NCI-H1092 treated with DMSO at 0.1 percent for 48 hours (cell line): ENCODE measurements around the gene SMIM28.

Experiments used
- DNase-seq: peaks from one replicate; lab custom pipeline; 2025; lab: John Stamatoyannopoulos, UW

Gene SMIM28

DNA sequence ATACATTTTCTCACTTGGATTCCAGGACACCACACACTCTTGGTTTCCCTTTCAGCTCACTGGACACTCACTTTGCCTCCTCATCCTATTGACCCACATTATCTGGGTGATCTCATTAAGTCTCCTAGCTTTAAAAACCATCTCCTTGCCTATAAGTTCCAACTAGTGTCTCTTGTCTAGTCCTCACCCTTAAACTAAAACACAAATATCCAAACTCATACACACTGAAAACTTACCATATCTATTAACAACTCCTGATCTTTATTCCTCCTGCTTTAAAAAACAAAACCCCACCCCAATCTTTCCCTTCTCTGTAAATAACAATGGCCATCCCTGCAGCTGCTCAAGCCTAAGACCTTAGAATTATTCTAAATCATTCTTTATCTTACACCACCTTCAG is 3.5 kb upstream of the SMIM28 start:
- no peak for DNase-seq

DNA sequence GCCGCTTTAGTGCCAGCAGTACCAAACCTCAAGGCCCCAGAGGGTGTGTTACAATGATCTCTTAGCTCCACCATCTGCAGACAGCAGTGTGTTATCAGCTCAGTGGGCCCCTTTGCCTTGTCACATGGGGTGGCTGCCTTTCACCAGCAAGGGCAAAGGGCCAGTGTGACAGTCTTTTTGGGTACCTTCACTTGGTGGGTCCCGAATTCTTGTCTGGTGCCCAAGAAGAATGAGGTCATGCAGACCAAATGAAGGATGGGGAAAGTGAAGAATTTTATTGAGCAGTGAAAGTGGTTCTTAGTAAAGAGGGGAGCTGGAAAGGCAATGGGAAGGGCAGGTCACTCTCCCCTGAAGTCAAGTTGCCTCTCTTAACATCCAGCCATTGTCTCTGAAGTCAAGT is 2.9 kb upstream of the SMIM28 start:
- DNase-seq, result no peak

DNA sequence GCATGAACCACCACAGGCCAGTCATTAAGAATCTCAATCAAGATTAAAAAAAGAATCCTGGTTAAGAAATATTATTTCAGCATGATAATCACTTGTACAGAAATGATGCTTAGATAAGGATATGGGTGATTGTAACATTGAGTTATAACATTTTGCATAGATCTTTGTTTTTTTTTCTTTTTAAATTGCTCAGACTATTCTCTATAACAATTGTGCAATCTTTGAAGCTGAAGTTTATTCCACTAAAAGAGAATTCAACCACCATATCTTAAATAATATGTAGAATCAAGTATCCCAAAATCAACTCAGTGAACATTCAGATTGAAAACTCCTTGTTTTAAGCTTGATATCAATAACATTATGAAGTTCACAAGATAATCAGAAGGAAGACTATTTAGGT is 663 bp upstream of the SMIM28 start:
- no peak for DNase-seq

DNA sequence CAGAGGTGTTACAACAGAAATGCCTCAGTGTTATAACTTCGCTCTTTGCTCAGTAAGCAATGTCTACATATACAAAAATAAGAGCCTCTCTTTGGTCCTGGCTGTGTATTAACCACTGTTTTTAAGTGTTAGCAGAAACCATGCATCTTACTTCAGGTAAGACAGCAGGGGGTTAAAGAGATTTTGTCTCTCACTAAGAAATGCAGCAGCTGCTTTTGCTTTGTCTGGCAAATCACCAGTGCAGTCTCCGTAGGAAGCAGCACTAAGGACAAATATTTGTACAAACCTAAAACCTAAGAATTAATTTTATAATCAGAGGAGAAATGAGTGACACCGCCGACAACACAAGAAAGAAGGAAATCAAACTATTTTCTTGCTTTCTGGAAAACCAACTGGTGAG is 758 bp downstream of the SMIM28 start:
- peak; percentile 5 for DNase-seq

DNA sequence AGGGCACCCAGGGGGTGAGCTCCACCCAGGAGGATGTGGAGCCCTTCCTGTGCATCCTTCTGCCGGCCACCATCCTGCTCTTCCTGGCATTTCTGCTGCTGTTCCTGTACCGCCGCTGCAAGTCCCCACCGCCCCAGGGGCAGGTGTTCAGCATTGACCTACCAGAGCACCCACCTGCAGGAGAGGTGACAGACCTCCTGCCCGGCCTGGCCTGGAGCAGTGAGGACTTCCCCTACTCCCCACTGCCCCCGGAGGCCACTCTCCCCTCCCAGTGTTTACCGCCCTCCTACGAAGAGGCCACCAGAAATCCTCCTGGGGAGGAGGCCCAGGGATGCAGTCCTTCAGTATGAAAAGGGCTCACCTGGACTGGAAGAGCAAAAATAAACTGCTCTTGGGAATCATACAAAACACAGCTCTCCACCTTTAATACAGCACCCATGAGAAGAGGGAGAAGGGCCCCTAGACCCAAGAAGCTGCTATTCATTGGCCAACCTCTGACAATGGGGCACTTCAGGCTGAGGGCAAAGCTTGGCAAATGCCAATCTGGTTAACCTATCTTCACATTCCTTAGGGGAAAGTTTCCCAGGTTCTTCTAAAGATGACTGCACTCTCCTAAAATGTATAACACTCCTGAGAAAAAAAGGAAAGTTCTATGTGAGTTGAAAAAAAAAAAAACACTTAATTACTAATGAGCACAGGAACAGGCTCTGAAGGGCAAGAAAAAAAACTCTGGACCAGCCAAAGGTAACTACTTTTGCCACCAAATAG is 5.0 kb downstream of the SMIM28 start:
- no peak for DNase-seq

DNA sequence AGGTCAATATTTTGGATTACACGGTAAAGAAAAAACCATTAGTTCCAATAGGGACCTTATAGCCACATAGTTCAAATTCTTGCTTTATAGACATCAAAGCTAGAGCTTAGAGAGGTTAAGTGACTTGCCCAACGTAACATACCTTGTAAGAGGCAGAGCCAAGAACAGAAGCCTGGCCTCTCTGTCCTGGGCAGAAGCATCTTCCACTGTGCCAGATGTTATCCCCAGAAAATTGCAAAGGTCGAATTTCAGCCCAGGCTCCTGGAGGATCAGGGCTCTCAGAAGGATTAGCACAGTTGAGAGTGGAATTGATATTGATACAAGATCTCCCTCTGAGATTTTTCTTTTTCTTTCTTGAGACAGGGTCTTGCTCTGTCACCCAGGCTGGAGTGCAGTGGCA is 6.1 kb downstream of the SMIM28 start:
- no peak for DNase-seq

DNA sequence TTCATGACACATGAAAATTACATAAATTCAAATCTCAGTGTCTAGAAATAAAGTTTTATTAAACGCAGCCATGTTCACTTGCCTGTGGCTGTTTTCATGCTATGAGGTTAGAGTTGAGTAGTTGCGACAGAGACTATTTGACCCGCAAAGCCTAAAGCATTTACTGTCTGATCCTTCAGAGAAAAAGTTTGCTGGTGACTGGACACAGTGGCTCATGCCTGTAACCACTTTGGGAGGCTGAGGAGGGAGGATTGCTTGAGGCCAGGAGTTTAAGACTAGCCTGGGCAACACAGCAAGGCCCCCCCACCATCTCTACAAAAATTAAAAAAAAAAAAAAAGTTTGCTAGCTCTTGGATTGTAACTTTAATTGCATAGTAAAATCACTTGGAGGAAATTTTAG is 9.2 kb downstream of the SMIM28 start:
- no peak for DNase-seq

DNA sequence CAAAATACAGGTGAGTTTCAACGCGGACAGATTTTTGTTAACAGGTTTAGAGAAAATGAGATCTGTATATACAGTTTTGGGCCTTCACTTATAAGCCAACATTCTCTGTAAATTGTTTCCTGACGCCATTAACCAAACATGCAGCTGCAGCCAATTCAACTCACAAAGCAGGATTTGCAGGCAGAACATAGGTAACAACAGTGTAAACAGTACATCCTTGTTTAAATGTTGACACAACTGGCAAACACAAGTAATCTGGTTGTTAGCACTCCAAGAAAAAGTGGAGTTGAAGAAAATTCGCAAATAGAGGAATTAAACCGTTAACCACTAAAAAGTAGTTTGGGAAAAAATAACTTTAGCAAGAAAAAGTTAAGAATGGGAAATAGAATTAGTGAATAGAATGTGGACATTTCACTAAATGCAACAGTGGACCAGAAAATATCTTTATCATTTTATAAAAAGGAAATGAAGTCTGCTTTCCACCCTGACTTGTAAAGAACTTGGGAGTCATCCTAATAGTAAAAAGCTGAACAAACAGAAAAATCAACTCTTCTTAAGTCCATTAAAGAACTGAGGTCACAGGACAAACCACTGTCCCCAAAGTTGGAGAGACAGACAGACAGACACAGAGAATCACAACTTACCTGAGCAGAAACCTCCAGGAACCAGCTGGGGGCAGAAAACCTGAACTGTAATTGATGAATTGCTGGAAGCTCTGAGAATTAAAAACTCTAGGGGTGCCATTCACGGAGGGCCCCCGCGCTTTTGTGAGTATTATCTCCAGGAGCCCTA is 10.1 kb downstream of the SMIM28 start:
- DNase-seq, result peak; percentile 38

DNA sequence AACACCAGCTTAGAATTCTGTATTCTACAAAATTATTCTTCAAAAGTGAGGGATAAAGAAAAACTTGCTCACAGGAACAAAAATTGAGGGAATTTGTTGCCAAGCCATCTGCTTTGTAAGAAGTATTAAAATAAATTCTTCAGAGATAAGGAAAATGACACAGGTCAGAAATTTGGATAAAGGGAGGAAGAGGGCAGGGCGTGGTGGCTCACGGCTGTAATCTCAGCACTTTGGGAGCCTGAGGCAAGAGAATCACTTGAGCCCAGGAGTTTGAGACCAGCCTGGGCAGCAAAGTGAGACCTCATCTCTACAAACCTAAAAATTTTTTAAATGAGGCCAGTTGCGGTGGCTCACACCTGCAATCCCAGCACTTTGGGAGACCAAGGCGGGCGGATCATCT is 11.8 kb downstream of the SMIM28 start:
- no peak for DNase-seq

DNA sequence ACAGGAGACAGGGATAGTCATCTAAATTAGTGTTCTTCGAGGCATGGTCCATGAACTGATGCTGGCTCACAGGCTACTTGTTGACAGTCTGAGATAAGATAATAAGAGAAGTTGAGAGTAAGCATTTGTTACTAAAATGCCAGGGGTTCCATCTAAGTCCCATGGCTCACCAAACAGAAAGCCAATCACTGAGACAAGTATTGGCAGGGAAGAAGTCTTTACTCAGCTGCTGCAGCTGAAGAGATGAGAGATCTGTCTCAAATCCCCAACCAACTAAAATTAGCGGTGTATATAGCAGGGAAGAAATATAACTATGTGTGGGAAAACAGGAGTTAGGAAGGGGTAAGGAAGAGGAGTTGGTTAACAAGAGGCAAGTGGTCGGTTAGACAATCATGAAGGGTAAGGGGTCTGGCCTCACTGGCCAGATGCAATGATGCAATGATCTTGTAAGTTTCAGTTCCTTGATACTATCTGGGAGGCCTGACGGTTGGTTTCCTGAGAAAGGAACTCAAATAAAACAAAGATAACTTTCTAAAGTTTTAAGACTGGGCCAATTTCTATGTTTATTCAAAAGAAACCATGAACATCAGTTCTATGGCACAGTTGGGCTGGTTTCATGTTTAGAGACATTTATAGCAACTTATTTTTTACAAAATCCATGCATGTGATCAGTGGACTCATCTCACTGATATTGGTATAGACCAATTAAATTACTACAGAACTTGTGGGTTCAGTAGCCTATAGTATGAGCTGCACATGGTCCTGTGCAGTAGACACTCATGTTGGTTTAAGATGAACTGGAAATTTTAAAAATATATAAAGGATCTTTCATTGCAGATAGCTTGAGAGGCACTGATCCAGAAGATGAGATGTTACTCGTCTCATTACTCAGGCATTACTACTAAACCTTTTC is 16.4 kb downstream of the SMIM28 start:
- no peak for DNase-seq

DNA sequence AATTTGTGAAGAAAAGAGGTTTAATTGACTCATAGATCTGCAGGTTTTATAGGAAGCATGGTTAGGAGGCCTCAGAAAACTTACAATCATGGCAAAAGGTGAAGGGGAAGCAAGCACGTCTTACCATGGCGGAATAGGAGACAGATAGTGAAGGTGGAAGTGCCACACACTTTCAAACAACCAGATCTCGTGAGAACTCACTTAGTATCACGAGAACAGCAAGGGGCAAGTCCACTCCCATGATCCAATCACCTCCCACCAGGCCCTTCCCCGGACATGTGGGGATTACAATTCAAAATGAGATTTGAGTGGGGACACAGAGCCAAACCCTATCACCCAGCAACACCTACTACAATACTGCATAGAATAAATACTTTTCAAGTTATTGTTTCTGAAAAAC is 19.0 kb downstream of the SMIM28 start:
- DNase-seq, result no peak

DNA sequence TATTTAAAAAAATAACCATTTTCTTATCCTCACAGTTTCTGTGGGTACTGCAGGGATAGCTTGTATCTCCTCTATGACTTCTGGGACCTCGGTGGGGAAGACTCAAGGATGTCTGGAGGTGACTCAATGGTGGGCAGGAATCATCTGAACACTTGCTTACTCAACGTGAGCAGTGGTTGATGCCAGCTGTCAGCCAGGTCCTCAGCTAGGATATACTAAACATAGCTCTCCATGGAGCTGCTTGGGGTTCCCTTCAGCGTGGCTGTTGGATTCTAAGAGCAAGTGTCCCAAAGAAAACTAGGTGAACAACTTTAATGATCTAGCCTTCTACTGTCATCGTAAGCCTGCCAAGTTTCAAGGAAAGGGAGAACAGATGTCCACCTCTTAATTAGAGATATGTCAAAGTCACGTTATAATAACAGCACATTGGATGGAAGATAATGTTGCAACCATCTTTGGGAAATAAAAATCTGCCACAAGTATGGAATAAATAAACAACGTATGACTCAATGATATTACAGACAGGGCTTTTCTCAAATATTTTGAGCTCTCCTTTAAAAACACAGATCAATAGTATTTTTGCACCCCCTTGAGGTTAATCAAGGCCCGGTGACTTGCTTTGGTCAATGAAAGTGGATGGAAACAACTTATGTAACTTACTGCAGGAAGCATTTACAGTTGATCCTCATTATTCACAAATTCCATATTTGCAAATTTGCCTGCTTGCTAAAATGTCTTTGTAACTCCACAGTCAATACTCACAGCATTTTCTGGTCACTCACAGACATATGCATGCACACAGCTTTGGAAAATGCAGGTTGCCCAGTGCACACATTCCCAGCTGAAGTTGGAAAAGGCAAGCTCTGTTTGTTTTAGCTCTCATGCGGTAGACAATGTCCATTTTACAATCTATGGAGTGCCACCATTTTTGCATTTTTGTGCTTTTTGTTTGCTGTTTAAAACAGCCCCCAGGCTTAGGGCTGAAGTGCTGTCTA is 19.7 kb downstream of the SMIM28 start:
- DNase-seq, result no peak

DNA sequence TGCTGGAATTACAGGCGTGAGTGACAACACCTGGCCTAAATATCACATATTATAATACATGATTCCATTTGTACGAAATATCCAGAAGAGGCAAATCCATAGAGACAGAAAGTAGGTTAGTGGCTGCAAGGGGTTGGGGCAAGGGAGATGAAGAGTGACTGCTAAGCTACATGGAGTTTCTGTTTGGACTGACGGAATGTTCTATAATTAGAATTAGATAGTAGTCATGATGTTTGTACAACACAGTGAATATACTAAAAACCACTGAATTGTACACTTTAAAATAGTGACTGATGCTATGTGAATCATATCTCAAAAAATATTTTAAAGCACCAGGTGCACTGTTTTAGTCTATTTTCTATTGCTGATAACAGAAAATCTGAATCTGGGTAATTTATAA is 22.6 kb downstream of the SMIM28 start:
- DNase-seq, result no peak

DNA sequence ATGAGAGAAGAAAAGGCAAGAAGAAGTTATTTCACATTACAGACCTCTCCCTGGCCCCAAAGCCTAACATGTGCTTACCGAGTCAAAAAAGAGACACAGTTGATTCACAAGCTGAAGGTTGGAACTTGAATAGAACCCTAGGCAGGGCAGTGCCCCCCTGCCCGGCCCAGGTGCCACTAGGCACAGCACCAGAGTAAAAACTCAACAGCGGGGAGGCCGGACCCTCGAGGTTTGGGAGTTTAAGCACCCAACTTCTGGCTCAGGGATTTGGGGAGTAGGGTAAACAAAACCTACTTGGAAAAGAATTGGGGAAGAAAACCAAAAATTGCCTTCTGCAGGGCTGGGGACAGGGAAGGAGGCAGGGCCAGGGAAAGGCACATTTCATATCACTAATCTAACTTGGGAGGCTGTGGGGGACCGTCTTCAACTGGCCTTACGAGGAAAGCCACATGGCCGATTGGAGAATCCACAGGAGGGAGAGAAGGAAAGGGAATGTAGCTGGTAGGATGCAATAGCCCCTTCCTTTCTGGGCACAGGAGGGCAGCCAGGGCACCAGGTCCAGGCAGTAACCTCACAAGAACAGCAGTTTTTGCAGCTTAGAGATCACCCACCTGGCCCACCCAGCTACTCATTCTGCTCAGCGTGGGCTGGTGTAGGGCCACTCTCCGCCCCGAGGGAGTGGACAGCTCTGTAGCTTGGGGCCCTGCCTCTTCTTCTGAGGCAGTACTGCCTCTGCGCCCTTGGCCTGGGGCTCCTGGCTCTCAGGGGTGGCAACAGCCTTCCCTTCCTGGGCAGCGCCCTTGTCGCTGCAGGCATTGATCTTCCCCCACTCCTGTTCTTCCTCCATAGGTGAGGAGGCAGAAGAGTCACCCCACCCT is 24.5 kb downstream of the SMIM28 start:
- no peak for DNase-seq

DNA sequence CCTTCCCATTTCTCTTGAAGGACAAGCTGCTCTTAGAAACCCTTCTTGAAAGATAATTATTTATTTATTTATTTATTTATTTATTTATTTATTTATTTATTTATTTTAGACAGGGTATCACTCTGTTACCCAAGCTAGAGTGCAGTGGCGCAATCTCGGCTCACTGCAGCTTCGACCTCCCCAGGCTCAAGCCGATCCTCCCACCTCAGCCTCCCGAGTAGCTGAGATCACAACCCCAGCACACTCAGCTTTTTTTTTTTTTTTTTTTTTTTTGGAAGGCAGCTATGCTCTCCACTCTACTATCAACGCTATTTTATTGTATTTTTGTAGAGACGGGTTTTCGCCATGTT is 25.1 kb downstream of the SMIM28 start:
- no peak for DNase-seq

DNA sequence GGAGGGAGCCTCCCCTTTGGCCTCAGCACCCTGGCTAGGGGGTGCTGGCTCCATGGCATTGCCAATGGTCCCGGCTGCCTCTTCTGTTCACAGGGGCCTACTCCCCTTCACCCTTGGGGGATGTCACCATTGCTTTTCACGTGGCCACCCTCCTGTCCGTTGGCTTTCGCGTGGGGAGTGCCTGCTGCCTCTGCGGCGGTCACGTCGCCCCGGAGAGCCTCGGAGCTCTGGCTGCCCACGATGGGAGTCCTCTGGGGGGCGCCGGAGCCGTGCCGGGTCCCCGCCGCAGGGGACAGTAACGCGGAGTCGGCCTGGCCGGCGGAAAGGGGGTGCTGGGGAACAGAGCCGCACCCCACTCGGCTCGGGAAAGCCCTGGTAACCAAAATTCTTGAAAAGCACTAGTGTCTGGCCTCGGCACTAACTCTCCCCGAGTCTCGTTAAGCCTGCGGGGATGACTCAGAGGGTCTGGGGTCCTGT is 25.7 kb downstream of the SMIM28 start:
- DNase-seq, result peak; percentile 18

DNA sequence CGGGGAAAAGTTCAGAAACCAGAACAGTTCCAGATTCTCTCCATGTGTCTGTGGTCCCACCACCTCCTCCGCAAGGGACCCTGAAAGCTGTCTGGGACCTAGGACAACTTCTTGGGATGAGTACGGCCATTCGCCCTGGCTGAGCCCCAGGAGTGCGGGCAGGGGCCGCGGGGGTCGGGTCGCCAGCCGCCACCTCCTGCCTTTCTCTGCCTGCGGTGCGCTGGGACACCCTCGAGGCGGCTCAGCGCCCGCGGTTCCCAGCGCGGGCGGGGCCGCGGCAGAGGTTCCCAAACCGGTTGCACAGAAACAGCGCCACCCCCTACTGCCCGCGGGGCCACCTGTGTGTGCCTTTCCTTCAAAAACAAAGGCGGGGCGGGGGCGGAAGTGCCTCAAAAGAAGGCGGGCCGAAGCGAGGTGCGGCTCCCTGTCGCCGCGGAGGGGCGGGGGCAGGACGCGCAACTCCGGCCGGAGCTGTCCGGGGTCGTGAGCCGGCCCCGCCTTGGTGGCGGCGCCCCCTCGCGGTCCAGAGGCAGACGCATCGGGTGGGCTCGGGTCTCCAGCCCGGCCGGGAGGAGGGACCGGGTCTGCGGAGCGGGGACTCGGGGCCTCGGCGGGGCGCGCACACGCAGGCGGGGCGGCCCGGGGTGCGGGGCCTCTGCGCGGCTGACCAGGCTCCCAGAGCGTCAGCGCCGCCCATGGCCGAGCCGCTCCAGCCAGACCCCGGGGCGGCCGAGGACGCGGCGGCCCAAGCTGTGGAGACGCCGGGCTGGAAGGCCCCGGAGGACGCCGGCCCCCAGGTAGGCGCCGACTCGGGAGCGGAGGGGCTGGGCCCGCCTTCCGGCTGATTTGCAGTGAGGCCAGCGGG is 26.3 kb downstream of the SMIM28 start, which contains the start of gene HEBP2:
Gene HEBP2, plus strand, starts transcription at position 423 of the 865 bp plus-strand sequence. Its CDS starts 273 bp downstream, at position 696.
- peak; percentile 81 for DNase-seq

DNA sequence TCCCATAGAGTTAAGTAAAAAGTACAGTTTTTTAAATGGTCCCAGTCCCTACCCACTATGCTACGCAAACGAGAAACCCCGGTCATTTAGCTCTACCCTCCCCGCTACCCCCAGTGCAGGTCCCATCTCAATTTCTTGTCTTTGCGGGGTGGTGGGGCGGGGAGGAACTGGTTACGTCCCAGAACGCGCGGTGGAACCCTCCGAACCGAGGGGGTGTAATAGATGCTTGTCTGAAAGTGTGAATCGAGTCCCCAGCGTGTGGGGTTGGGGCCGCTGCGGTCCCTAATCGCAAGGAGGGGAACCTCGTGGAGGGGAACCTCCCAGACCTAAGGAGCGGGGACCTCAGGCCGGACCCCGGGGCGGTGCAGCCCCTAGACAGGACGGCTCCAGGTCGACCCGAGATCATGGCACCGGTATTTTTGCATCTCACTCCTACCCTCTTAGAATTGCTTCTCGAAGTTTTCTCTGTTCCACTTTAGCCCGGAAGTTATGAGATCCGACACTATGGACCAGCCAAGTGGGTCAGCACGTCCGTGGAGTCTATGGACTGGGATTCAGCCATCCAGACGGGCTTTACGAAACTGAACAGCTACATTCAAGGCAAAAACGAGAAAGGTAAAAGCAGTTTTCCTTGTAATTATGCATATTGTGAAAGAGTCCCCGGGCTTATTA is 27.1 kb downstream of the SMIM28 start:
- no peak for DNase-seq
